ENCODE measurements around the gene USP40.

Gene USP40

GRCh38 chr2:233474308-233475160 is 92.0 kb downstream of the USP40 start:
- no peak for DNase-seq

GRCh38 chr2:233473878-233474277 is 92.7 kb downstream of the USP40 start:
- no peak for DNase-seq

- DNase-seq = no peak
Measured at GRCh38 chr2:233473386-233473791, 93.2 kb downstream of the USP40 start.

- DNase-seq = no peak
Measured at GRCh38 chr2:233471291-233472035, 95.1 kb downstream of the USP40 start.

GRCh38 chr2:233470839-233471238 is 95.7 kb downstream of the USP40 start:
- no peak for DNase-seq

- no peak for DNase-seq
Measured at GRCh38 chr2:233470011-233470687, 96.4 kb downstream of the USP40 start.

GRCh38 chr2:233469261-233470010 is 97.1 kb downstream of the USP40 start:
- DNase-seq = no peak

GRCh38 chr2:233468741-233469110 is 97.9 kb downstream of the USP40 start:
- no peak for DNase-seq

GRCh38 chr2:233468047-233468740 is 98.4 kb downstream of the USP40 start:
- no peak for DNase-seq

- DNase-seq = no peak
Measured at GRCh38 chr2:233466991-233467603, 99.5 kb downstream of the USP40 start.

GRCh38 chr2:233464531-233465240 is 101.9 kb downstream of the USP40 start:
- DNase-seq = no peak

GRCh38 chr2:233464056-233464455 is 102.5 kb downstream of the USP40 start:
- DNase-seq = no peak

- DNase-seq = no peak
Measured at GRCh38 chr2:233463586-233463985, 103.0 kb downstream of the USP40 start.

GRCh38 chr2:233462826-233463470 is 103.6 kb downstream of the USP40 start:
- DNase-seq = no peak

- no peak for DNase-seq
Measured at GRCh38 chr2:233462202-233462785, 104.3 kb downstream of the USP40 start.

GRCh38 chr2:233461481-233461891 is 105.1 kb downstream of the USP40 start:
- DNase-seq = no peak

GRCh38 chr2:233460726-233461441 is 105.7 kb downstream of the USP40 start:
- no peak for DNase-seq

- DNase-seq = no peak
Measured at GRCh38 chr2:233459426-233459825, 107.2 kb downstream of the USP40 start.

GRCh38 chr2:233458826-233459225 is 107.8 kb downstream of the USP40 start:
- DNase-seq = no peak

Measured in activated CD4-positive, alpha-beta T cell treated with anti-CD3 and anti-CD28 coated beads, Interleukin-2, amount 50 U/mL, for 4 hours (primary cell).